ENCODE results near the gene PFDN4.

GRCh38 chr20:54190217-54190616, 17.7 kb upstream of the PFDN4 start:
- no peak for TF ChIP-seq CHD2 (IDR thresholded peaks at IDR 0.05; ENCODE audit: low read length, partially characterized antibody)
- no peak for TF ChIP-seq CTCF (IDR thresholded peaks at IDR 0.05)
- TF ChIP-seq FOXM1 (IDR thresholded peaks at IDR 0.05; ENCODE audit: low read depth): no peak
- no peak for TF ChIP-seq NFIC (IDR thresholded peaks at IDR 0.05; ENCODE audit: borderline replicate concordance)
- TF ChIP-seq GABPA (IDR thresholded peaks at IDR 0.05; ENCODE audit: low read depth): no peak
- TF ChIP-seq RAD21 (IDR thresholded peaks at IDR 0.05; ENCODE audit: low read length): no peak
- TF ChIP-seq RXRA (IDR thresholded peaks at IDR 0.05; ENCODE audit: borderline replicate concordance, low read depth): no peak
- TF ChIP-seq MAX (IDR thresholded peaks at IDR 0.05; ENCODE audit: low read depth): no peak
- no peak for TF ChIP-seq SIN3A (IDR thresholded peaks at IDR 0.05; ENCODE audit: borderline replicate concordance, low read depth, low read length)
- TF ChIP-seq EZH2phosphoT487 (IDR thresholded peaks at IDR 0.05; ENCODE audit: borderline replicate concordance, low read depth): no peak
- TF ChIP-seq REST (IDR thresholded peaks at IDR 0.05; ENCODE audit: low read depth, low read length): no peak
- no peak for TF ChIP-seq EP300 (IDR thresholded peaks at IDR 0.05; ENCODE audit: borderline replicate concordance in 1 of 2, low read depth in 1 of 2, low read length in 1 of 2)
- no peak for TF ChIP-seq TEAD4 (IDR thresholded peaks at IDR 0.05; ENCODE audit: borderline replicate concordance, insufficient read depth)
- no peak for TF ChIP-seq YY1 (IDR thresholded peaks at IDR 0.05; ENCODE audit: low read depth)
